ENCODE results near the gene AP4E1. TPM values are rescaled to one million over a fixed set of nuclear protein-coding genes. Genes with fewer than 3 reads are reported as not detected.
"Not testable (repeated sequence)": the region's sequence is repeated elsewhere in the genome, so short reads cannot be mapped to it uniquely, and the experiment has no call there.

The AP4E1 gene
- total RNA-seq, 1 experiment from 2014 or later, result 4.4 TPM

DNA sequence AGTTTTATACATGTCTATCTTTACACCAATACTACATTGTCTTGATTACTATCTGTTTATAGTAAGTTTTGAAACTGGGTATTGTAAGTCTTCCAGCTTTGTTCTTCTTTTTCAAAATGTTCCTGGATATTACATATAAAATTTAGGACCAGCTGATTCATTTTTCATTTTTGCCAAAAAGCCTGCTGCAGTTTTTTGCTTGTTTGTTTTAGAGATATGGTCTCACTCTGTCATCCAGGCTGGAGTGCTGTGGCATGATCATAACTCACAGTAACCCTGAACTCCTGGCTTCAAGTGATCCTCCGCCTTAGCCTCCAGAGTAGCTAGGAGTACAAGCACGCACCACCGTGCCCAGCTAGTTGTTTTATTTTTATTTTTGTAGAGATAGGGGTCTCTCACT lies 20.4 kb upstream of the AP4E1 start:
- no peak for DNase-seq (ENCODE audit: low spot score)

- DNase-seq (ENCODE audit: low spot score), result no peak
Measured at GRCh38 chr15:50889589-50889988, 18.9 kb upstream of the AP4E1 start.

DNA sequence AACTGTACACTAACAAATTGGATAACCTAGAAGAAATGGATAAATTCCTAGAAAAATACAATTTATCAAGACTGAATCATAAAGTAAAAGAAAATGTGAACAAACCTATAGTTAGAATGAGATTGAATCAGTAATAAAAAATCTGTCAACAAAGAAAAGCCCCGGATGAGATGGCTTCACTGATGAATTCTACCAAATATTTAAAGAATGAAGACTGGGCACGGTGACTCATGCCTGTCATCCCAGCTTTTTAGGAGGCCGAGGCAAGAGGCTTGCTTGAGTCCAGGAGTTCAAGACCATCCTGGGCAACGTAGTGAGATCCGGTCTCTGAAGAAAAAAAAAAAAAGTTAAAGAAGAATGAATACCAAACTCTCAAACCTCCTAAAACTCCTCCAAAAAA lies 17.7 kb upstream of the AP4E1 start:
- DNase-seq (ENCODE audit: low spot score), result no peak

GRCh38 chr15:50891159-50891558 lies 17.3 kb upstream of the AP4E1 start:
- no peak for DNase-seq (ENCODE audit: low spot score)

- no peak for DNase-seq (ENCODE audit: low spot score)
Measured at GRCh38 chr15:50893976-50894375, 14.5 kb upstream of the AP4E1 start.

- not testable (repeated sequence) for DNase-seq (ENCODE audit: low spot score)
Measured at GRCh38 chr15:50901390-50901789, 7.1 kb upstream of the AP4E1 start.

DNA sequence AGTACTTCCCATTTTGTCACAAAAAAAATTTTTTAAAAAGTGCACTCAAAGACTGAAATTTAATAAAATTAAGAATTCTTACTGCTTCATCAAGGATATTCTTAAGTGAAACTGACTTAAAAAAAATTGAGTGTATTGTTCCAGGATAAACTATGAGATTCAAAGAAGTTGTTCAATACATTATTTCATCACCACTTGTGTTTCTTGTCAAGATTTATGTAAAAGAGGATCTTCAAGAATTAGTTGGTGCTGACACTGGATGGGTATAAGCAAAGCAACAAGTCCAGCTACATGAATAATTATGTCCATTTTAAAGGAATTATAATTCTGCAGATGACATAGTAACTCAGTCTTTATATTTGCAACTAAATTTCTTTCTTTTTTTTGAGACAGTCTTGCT lies 4.3 kb upstream of the AP4E1 start:
- no peak for DNase-seq (ENCODE audit: low spot score)

DNA sequence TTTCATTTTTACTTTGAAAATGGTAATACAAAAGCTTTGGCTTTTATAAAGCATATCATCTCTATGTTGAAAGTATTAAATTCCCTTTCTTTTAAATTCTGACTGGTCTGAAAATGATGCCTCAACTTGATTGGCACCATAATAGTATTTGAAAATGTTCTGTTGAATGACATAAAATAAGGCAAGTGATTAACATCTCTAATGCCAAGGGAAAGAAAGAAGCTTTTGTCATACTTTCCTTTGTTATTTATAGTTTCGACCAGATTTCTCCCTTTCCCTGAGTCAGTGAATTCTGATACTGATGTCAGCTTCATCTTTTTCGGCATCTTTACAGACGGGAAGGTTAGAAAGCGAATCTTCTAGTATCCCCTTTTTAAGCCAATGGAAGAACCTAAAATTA lies 3.4 kb upstream of the AP4E1 start:
- no peak for DNase-seq (ENCODE audit: low spot score)

DNA sequence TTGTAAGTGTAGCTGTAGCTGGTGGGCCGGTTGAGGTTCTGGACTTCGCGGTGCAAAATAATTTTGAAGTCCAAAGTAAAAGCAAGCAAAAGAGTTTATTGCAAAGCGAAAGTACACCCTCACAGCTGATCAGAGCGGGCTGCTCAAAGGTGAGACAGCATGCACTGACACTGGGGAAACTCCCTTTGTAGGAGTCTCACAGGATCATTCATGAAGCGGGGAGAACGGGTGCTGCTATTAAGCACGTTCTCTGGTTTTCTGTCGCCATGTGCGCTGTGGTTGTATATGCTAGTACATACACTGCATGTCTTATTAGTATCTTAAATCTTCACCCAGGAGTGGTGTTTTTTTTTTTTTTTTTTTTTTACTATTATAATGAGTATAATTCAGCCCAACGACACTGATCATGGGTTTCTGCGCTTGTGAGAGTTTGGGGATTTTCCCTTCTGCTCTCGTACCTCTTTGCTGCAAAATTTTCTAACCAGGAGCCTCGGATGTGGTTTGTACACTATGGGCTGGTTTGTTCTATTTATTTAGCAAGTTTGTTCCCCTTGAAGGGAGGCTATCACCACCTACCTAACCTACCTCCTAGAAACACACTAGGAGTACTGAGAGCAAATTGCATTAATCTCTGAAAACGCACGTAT lies 1.4 kb upstream of the AP4E1 start:
- peak; percentile 32 for DNase-seq (ENCODE audit: low spot score)

DNA sequence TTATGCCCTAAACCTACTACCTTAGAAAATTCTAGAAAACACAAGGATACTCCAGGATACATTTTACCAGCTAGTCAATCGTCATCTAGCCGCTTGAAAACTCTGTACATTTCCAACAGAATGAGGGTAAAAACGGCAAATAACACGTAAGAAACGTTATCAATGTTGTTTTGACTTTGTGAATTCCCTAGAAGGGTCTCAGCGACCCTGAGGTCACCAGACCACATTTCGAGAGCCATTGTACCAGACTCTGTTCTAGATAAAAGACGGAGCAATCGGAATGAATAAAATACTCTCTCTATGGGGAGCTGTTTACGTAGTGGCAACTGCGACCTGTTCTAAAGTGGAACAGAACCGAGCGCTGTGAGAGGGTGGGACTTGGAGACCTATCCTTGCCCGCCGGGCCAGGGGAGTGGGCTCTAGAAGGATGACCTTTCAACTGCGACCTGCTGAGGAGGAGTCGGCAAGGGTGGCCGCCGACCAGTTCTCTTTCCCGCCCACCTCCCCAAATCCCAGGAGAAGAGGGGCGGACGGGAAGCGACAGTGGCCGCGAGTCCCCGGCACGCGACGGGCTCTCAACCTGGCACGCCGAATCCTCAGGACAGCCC lies 778 bp upstream of the AP4E1 start:
- peak; percentile 69 for DNase-seq (ENCODE audit: low spot score)

DNA sequence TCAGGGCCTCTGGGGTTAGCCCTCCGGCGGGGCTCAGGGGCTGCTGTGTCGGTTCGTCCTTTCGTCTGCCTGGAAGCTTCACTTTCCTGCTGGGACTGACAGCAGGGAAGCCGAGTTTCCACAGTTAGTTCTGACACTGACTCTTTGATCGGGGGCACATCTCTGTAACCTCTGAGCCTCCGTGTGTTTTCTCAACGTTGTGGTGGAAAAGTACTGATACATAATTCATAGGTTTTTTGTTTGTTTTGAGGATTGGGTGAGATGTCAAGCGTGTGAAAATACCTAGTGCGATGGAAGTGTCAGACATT lies 481 bp downstream of the AP4E1 start:
- peak; percentile 66 for DNase-seq (ENCODE audit: low spot score)

DNA sequence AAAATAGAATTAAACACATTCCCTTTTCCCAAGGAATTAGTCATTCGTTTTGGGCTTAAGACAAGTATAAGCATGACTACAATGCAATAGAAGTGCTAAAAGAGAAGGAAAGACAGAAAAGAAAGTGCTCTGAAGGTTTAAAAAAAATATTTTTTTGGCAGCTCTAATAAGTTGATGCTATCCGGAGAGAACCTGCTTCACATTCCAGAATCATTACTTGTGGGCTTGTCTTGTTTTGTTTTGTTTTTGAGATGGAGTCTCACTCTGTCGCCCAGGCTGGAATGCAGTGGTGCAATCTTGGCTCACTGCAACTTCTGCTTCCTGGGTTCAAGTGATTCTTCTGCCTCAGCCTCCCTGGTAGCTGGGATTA lies 1.9 kb downstream of the AP4E1 start:
- DNase-seq (ENCODE audit: low spot score), result not testable (repeated sequence)

GRCh38 chr15:50911001-50911400 lies 2.5 kb downstream of the AP4E1 start:
- no peak for DNase-seq (ENCODE audit: low spot score)

DNA sequence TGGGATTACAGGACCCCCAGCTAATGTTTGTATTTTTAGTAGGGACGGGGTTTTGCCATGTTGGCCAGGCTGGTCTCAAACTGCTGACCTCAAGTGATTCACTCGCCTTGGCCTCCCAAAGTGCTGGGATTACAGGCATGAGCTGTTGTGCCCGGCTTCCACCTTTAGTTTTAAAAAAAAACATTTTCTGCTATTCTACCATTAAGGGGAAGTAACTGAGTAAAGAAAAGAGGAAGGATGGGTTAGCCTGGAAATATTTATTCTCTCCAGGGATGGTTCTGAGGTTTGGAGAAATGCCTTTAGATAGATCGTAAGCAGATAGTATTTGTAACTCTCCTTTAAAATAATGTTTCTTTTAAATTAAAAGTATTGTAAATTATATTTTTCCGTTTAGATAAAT lies 3.1 kb downstream of the AP4E1 start:
- DNase-seq (ENCODE audit: low spot score), result no peak

GRCh38 chr15:50916400-50916799 lies 7.9 kb downstream of the AP4E1 start:
- peak; percentile 16 for DNase-seq (ENCODE audit: low spot score)

- not testable (repeated sequence) for DNase-seq (ENCODE audit: low spot score)
Measured at GRCh38 chr15:50919359-50919758, 10.9 kb downstream of the AP4E1 start.

GRCh38 chr15:50925281-50925680 lies 16.8 kb downstream of the AP4E1 start:
- DNase-seq (ENCODE audit: low spot score), result no peak

DNA sequence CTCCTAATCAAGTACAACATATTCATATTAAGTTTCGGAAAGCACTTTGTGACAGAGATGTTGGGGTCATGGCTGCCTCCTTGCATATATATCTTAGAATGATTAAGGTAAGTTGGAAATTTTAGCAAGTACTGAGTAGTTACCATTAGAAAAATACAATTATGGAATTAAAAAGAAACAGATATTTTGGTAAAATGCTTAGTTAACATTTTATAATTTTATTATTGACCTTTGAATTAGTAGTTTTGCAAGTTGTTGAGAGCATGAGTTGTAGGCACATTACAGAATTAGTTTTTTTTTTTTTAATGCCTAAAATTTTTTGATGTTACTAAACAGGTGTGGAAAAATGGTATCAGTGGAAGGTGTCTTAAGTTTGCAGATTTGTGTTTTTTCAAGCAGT lies 20.6 kb downstream of the AP4E1 start:
- DNase-seq (ENCODE audit: low spot score), result no peak

- no peak for DNase-seq (ENCODE audit: low spot score)
Measured at GRCh38 chr15:50930792-50931191, 22.3 kb downstream of the AP4E1 start.

DNA sequence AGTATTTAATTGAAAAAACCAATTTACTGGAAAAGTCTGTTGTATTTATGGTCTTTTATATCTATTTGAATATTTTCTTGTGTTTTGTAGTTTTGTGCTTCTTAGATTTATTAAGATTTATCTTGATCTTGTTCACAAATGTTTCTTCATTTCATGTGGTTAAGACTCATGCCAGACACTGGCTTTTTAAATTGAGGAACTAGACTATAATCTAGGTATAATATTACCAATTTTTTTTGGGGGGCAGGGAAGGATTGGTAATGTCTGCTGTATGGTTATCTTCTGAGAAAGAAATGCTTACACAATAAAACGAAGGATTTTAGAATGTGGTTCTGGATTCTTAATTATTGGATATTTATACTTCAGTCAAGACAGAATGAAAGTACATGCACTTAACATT lies 24.9 kb downstream of the AP4E1 start:
- no peak for DNase-seq (ENCODE audit: low spot score)

- DNase-seq (ENCODE audit: low spot score), result no peak
Measured at GRCh38 chr15:50938525-50938924, 30.0 kb downstream of the AP4E1 start.

GRCh38 chr15:50939911-50940310 lies 31.4 kb downstream of the AP4E1 start:
- DNase-seq (ENCODE audit: low spot score), result no peak

DNA sequence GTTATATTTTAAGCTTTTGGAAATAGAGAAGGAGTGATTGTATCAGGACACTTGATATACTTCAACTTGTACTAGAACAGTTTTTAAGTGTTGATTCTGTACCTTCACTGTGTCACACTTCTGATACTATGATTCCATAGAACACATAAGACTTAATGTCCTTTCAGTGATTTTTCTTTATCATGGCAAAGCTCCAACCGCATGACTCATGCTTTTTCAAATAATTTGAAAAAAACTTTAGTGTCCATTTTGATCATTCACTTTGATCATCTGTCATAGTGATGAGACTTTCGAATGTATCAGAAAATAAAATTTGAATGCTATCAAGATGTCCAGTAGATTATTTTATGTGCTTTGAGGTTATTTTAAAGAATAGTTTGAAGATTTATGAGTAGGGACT lies 32.0 kb downstream of the AP4E1 start:
- DNase-seq (ENCODE audit: low spot score), result peak; percentile 54

DNA sequence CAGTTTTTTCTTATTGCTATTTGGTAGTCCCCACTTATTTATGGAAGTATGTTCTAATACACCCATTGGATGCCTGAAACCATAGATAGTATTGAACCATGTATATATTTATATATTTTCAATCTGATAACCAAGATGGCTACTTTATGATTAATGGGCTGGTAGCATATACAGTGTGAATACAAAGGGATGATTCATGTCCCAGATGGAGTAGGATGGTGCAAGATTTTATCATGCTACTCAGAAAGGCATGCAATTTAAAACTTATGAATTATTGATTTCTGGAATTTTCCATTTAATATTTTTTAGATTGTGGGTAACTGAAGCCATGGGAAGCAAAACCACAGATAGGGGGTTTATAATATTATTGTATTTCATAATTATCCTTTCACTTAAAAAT lies 35.2 kb downstream of the AP4E1 start:
- no peak for DNase-seq (ENCODE audit: low spot score)

Measured in HT-29 (cell line).